ENCODE data around the gene LAMA5.

GRCh38 chr20:62327726-62328495 is 39.2 kb downstream of the LAMA5 start:
- TF ChIP-seq CTCF (optimal IDR thresholded peaks at IDR 0.05 in 1 of 3, IDR thresholded peaks at IDR 0.05 in 1 of 3, conservative IDR thresholded peaks at IDR 0.05 in 1 of 3; ENCODE audit: extremely low read depth in 1 of 3, insufficient read depth in 2 of 3, low read length in 3 of 3) = no peak
- no peak for TF ChIP-seq EZH2 (IDR thresholded peaks at IDR 0.05; ENCODE audit: low read length)

Data from keratinocyte (primary cell).